AG10803 (cell line): ENCODE results near the gene MUC20.
A peak's percentile ranks its signal among the peaks of the same experiment; 100 is the strongest.
"Not testable (repeated sequence)": the region's sequence is repeated elsewhere in the genome, so short reads cannot be mapped to it uniquely, and the experiment has no call there.

Source experiments
- DNase-seq: peaks from one replicate; pipeline ENCODE4 v3.0.0; 2010; ENCODE audit warnings: low read depth
- H3K4me3 ChIP-seq: 2 replicates; pipeline ENCODE4 v1.5.1; 2011; ENCODE audit warnings: mild to moderate bottlenecking, low read length, control low read depth
- CTCF ChIP-seq: conservative IDR thresholded peaks from 2 replicates; pipeline ENCODE4 v1.5.1; 2011; ENCODE audit warnings: mild to moderate bottlenecking, low read length, control low read depth, inconsistent platforms

MUC20 gene

GRCh38 chr3:195771646-195772300, 51.0 kb downstream of the MUC20 start:
- no peak overlapping the region for H3K4me3 ChIP-seq
- no peak for TF ChIP-seq CTCF
- no peak for DNase-seq

GRCh38 chr3:195773956-195774537, 53.3 kb downstream of the MUC20 start:
- no peak overlapping the region for H3K4me3 ChIP-seq
- TF ChIP-seq CTCF: no peak
- no peak for DNase-seq

GRCh38 chr3:195774917-195775316, 54.1 kb downstream of the MUC20 start:
- H3K4me3 ChIP-seq: no peak overlapping the region
- no peak for DNase-seq
- TF ChIP-seq CTCF: peak; percentile 26

- H3K4me3 ChIP-seq: no peak overlapping the region
- no peak for DNase-seq
- TF ChIP-seq CTCF: no peak
Observed at GRCh38 chr3:195777975-195778374, 57.2 kb downstream of the MUC20 start.

GRCh38 chr3:195781236-195781635, 60.5 kb downstream of the MUC20 start:
- not testable (repeated sequence) for H3K4me3 ChIP-seq, DNase-seq
